GM18951 (cell line): Measurements from ENCODE around the gene PGBD5.

Source experiments
- POLR2A ChIP-seq: IDR thresholded peaks from 4 replicates; pipeline ENCODE4 v1.6.1; 2011; ENCODE audit warnings: mild to moderate bottlenecking; ENCODE audit not compliant: insufficient read length, insufficient read depth; ENCODE audit errors: extremely low read depth
- in situ Hi-C: fragments of 300-500 bp; cut with MboI; formaldehyde crosslinking; loops from one replicate; pipeline ENCODE4 v1.12.0; 2022; ENCODE audit warnings: low sequenced_read_pairs, mixed read lengths, inconsistent platforms; ENCODE audit not compliant: unreplicated experiment

PGBD5 gene

DNA sequence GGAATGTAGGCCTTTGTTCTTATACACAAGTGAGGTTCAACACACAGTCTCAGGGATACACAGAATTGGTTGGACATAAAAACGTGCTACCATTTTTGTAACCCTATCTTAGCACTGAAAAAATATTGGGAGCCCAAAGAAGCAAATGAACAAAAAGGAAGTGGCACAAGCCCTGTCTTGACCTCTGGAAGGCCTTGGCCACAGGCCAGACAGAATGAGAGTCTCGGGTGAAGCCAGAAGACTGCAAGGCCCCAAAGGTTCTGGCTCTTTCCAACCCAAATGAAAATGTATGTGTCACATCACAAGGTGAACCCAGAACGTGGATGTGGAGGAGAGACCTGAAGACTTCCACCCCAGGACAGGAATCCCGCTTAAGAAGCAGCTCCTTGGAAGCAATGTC is 57.3 kb downstream of the PGBD5 start:
- in situ Hi-C loops: no loop called here
- no peak for TF ChIP-seq POLR2A

DNA sequence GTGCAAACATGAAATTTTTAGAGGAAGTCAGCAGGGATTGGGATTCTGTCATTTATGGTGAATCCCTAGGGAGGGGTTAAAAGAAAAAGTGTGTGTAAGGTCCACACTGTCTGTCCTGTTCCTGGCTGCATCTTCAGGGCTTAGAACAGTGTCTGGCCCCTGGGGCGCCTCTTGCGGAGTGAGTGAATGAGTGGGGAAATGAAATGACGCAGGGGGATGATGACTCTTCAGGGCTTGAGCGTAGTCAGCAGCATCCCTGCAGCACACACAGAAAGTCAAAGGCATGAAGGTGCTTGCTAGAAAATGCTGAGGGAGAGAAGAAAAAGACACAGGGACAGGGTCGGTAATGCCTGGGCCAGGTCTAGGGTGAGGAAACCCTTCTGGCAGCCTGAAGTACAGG is 57.8 kb downstream of the PGBD5 start:
- in situ Hi-C loops: no loop called here
- TF ChIP-seq POLR2A: no peak

DNA sequence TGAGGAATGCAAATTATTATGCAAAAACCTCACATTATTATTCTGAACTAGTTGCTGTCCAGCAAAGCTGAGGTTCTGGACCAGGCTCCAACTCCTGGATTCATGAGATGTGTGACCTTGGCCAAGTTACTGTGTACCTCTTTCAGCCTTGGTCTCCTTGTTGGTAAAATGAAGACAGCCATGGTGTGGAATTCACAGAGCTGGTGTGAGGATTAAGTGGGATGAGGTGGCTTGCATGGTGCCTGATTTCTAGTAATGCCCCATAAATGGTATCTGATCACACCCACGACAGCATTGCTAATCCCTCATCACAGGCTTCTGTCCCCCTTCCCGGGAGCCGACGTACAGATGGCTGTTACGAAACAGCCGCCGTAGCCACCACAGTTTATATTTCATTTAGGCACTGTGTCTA is 59.6 kb downstream of the PGBD5 start:
- in situ Hi-C loops: no loop called here
- no peak for TF ChIP-seq POLR2A

DNA sequence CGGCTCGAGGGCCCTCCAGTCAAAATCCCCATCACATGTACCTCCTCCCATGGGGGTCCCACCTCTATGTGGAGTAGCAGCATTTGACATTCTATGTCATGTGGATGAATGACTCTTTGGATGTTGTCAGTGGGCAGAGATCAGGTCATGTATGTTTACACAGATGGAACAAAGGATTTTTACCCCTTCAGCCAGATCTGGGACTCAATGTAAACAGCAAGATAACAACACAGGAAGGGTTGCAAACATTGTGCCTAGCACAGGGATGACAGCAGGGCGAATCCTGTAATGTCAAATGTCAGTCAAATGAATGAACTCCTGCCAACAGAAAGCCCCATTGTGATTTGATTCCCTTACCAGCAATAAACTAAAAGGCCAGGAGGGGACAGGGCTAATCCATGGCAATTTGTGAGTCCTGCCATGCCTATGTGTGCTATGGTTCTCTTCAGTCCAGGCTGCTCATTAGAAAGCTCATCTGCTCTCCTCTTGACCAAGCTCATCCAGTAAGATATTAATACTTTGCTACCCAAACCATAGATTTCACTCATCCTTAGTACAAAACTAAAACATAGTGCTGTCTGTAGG is 60.3 kb downstream of the PGBD5 start:
- TF ChIP-seq POLR2A: no peak
- in situ Hi-C loops: no loop called here

DNA sequence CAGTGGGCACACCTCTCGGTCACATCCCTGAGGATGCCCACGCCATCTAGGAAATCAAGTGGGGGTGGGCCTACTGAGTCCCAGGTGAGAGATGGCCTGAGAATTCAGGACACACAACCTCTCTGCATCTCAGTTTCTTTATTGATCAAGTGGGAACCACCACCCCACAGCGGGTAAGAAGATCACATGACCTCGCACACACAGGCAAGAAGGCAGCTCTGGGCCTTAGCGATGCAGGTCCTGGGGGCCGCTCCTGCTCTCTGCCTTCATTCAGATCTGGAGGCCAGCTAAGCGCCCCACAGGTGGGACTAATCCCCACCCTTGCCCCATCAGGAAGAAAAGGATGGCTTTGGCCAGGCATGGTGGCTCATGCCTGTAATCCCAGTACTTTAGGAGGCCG is 63.2 kb downstream of the PGBD5 start:
- no peak for TF ChIP-seq POLR2A

DNA sequence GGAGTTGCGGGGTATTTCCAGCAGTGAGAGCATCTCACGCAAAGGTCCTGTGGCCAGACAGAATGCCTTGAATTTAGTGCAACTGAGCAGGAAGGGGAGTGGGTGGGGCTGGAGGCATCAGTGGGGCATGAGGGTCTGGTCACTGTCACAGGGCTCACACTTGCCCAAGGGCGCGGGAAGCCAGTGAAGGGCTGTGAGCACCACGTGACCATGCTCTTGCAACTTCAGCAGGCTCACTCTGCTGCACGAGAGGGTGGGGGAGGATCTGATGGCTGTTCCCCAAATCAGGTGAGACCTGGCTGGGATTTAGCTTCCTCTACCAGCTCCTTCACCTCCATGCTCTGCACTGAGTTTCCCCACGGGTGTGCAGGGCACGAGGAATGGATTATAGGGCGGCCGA is 64.2 kb downstream of the PGBD5 start:
- in situ Hi-C loops: no loop called here
- TF ChIP-seq POLR2A: no peak

More for the DNA sequence above, 63.2 kb downstream of the PGBD5 start:
- in situ Hi-C loops: no loop called here

DNA sequence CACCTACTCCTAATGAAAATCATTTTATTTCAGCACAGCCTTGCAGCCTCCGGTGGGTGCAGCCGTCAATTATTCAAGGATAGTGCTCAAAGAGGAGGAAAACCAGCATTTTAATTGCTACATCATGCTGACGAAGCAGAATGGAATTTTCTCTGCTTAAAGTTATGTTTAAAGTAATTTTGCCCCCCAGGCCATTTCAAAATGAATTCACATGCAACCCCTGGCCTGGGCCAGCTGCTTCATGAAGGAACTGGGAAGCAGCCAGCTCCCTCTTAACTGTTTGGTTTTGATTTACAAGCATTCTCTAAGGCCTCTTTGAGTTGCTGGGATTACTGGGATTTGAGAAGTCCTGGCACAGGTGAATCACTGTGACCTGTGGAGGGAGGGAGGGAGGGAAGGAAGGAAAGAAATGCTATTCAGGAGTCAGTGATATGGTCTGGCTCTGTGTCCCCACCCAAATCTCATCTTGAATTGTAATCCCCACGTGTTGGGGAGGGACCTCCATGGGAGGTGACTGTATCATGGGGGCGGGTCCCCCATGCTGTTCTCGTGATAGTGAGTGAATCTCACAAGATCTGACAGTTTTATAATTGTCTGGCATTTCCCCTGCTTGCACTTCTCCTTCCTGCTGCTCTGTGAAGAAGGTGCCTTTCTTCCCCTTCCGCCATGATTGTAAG is 66.0 kb downstream of the PGBD5 start:
- in situ Hi-C loops: no loop called here
- no peak for TF ChIP-seq POLR2A

DNA sequence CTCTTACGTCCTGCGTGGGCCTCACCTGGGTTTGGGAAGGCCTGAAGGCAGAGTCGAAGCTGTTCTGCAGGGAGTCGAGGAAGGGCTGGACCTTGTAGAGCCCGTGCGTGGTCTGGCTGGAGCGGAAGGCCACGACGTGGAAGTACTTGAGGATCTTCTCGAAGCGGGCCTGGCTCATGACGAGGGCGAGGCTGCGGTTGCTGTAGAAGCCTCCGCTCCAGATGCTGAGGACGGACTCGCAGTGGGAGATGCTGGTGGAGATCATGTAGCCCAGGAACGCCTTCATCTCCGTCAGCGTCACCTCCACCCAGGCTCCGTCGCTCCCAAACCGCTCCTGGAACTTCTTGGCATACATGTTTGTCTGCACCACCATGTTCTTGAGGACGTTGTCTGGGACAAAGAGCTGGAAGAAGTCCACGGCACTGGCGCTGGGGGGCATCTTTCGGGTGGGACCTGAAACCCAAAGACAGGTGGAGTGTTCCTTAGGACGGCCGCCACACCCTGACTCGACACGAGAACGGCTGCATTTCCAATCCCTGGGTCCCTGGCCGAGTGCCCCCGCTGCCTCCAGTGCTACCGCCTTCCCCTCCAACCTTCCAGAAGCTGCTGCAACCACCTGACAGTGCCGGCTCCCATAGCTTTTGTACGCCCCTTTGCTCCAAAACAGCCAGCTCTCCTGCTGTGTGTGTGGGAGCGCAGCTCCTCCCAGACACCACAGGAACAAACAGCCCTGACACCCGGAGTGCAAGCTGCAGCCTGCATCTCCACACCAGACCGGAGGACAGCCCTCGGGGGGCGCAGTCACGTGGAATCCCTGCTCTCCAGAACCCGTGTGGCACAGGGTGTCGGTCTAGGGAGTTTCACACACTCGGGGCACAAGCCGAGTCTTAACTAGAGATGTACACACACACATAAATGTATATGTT is 69.0 kb downstream of the PGBD5 start:
- in situ Hi-C loops: no loop called here
- no peak for TF ChIP-seq POLR2A

DNA sequence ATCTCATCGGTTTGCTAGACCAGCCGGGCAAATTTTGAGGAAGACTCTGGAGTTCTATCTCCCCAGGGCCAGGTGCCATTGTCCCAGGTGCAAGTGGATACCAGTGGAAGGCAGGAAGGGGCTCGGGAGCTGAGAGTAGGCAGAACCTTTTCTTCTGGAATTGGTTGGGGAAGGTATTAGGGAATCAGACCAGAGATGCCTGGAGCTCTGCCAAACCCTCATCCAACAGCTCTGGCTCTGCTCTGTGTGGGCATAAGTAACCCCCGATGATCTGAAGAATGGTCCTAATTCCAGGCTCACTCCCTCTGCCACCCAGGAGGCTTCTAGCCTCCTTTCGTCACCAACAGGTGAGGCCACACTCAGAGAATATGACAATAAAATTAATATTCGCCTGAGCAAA is 69.9 kb downstream of the PGBD5 start:
- in situ Hi-C loops: no loop called here
- TF ChIP-seq POLR2A: no peak

DNA sequence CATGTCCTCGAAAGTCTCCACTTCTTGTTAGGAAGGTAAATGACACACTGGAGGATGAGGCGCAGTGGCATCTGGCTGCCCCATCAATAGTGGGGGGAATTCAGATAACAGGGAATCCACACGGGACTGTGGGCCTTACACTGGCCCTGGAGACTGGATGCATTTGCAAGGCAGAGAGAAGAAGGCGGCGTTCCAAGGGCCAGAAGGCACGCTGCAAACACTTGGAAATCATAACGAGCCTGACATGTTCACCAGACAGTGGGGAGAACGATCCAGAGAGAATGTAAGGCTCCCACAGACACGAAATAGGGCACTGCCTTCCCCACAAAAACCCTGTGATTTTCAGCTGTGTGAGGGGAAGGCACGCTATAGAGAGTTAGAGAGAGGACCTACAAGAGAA is 70.5 kb downstream of the PGBD5 start:
- TF ChIP-seq POLR2A: no peak
- in situ Hi-C loops: no loop called here

DNA sequence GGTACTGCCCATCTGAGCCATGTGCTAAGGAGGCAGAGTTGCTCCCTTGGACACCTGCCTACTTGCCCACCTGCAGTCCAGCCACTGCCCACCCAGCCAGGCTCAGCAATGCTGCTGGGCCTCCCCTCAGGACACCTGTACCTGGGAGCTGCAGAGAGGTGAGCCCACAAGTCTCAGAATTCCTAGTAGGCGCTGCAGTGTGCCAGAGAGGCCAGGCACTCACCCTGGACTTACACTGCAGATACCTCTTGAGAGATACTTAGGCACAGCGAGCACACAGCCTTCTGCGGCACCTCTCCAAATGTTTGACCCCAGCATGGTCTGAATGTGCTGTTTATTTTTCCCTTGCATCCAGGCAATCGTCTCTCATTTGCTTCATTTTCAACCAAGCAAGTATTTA is 71.0 kb downstream of the PGBD5 start:
- in situ Hi-C loops: no loop called here
- TF ChIP-seq POLR2A: no peak

DNA sequence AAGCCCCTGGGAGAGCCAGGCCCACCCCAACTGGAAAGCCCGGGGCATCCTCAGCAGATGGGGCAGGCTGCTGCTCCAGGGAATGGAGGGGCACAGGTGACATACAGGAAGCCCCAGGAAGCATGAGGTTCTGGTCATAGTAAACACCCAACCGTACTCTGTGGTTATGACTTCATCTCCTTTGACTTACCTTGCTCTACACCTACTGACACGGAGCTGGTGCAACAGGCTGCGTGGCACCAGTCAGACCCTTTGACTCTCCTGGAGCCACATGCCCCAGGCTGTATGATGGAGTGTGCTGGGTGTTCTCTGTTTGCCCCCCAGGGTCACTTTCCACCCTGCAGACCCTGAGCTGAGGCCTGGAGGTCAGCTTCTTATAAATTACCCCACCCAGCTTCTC is 72.1 kb downstream of the PGBD5 start:
- in situ Hi-C loops: no loop called here
- no peak for TF ChIP-seq POLR2A

DNA sequence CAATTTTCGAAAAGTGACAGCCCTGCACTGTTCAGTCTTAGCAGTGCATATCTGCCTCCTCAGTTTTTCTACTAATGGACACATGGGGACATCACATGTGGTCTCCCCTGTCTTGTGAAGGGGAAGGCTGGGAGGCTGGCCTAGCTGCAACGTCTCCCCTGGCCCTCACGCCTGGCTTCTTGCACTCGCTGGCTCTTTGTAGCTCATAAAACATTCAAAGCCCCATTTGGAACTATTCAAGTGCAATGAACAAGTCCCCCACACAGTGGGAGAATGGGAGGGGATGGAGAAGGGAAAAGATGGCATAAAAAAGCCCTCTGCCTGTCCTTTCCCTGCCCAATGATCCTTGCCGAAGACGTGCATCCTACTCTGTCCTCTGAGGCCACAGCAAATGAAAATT is 73.6 kb downstream of the PGBD5 start:
- no peak for TF ChIP-seq POLR2A
- in situ Hi-C loops: no loop called here

DNA sequence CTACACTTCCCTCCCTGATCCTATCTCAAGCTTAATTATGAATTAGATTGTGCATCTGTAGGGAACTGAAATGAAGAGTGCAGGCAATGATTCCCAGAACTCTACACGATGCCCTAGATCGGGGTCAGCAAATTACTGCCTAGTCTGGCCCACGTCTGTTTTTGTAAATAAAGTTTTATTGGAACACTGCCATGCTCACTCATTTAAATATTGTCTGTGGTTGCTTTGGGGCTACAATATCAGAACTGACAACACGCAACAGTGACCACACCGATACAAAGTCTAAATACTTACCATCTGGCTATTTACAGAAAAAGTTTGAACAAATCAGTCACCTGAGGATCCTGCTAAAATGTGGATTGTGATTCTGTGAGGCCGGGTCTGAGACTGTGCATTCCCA is 74.1 kb downstream of the PGBD5 start:
- no peak for TF ChIP-seq POLR2A
- in situ Hi-C loops: no loop called here
